HCT116 (cell line): ENCODE measurements around the gene TRIM37. TPM values are rescaled to one million over a fixed set of nuclear protein-coding genes. Genes with fewer than 3 reads are reported as not detected.

Experiments used
- ATAC-seq: fragments of 200-7000 bp; cut with Tn5 transposase; 2 replicates; pipeline ENCODE4 v1.9.1; 2020; ENCODE audit warnings: mild to moderate bottlenecking, moderate library complexity
- BruUV-seq: library from RNA; stranded (reverse); fragments of 400-500 nt; replicated peaks from 2 replicates; lab custom pipeline; 2021; lab: Mats Ljungman, UMichigan
- CTCF ChIA-PET: fragments of 300-600 bp; sonication (Branson Sonifier 250); formaldehyde crosslinking; loops from one replicate; lab custom pipeline; 2021; ENCODE audit warnings: antibody characterized with exemption; lab: Charles Lee
- POLR2A ChIA-PET: fragments of 300-600, 350-600 bp; sonication (Branson Sonifier 250); formaldehyde crosslinking; loops from one replicate; lab custom pipeline; 2021; ENCODE audit warnings: antibody characterized with exemption; lab: Charles Lee
- RAD21 ChIA-PET, 2 experiments: fragments of 300-600 bp; sonication (Branson Sonifier 250); formaldehyde crosslinking; loops; one replicate each; lab custom pipeline; 2023; ENCODE audit warnings: low total read pairs in 2 of 2; ENCODE audit not compliant: uncharacterized antibody in 2 of 2, unreplicated experiment in 2 of 2, low non-redundant PET in 1 of 2; lab: Charles Lee
- DNase-seq: peaks from one replicate; pipeline ENCODE4 v3.0.0-alpha.2; 2010; ENCODE audit warnings: low read depth, low spot score
- H2AFZ ChIP-seq: fragments of 200-600 bp; shearing (Covaris generic), sonication (generic); 2 replicates; pipeline ENCODE4 v1.6.1; 2017; ENCODE audit warnings: low read depth, mixed run types, mixed read lengths, antibody characterized with exemption, low read length; ENCODE audit not compliant: poor library complexity, severe bottlenecking
- H3K27ac ChIP-seq: 2 replicates; pipeline ENCODE4 v1.5.1; 2012; ENCODE audit warnings: low read depth, low read length
- H3K27me3 ChIP-seq: fragments of 200-600 bp; sonication (generic); 2 replicates; pipeline ENCODE4 v1.6.1; 2016; ENCODE audit warnings: mixed run types, low read length, mixed read lengths; ENCODE audit not compliant: insufficient read depth
- H3K36me3 ChIP-seq, 2 experiments: fragments of 200-500 bp in 1 of 2; fragments of 200-600 bp in 1 of 2; sonication (Bioruptor generic) in 1 of 2; sonication (generic) in 1 of 2; 2 replicates each; pipeline versions ENCODE4 v1.5.1 to v1.6.1; 2014 to 2016; ENCODE audit warnings: low read length in 2 of 2, inconsistent platforms in 1 of 2, mixed read lengths in 1 of 2, mixed run types in 1 of 2; ENCODE audit not compliant: insufficient read depth in 2 of 2, control insufficient read depth in 1 of 2
- H3K4me1 ChIP-seq, 2 experiments: fragments of 200-600 bp in 1 of 2; sonication (generic) in 1 of 2; 2 replicates each; pipeline versions ENCODE4 v1.5.1 to v1.6.1; 2012 to 2017; ENCODE audit warnings: low read length in 2 of 2, inconsistent platforms in 1 of 2, mild to moderate bottlenecking in 1 of 2, mixed read lengths in 1 of 2, mixed run types in 1 of 2, moderate library complexity in 1 of 2; ENCODE audit not compliant: insufficient read depth in 2 of 2, control insufficient read depth in 1 of 2
- H3K4me2 ChIP-seq: fragments of 200-600 bp; sonication (generic); 2 replicates; pipeline ENCODE4 v1.6.1; 2017; ENCODE audit warnings: mixed run types, low read length, mixed read lengths
- H3K4me3 ChIP-seq, 2 experiments: fragments of 200-600 bp in 1 of 2; sonication (generic) in 1 of 2; replicated peaks in 1 of 2; 2 replicates each; pipeline ENCODE4 v1.5.1; 2011 to 2016; ENCODE audit warnings: low read length in 2 of 2, control low read depth in 1 of 2, low read depth in 1 of 2, mild to moderate bottlenecking in 1 of 2, mixed read lengths in 1 of 2, mixed run types in 1 of 2
- H3K79me2 ChIP-seq: fragments of 200-600 bp; sonication (generic); 2 replicates; pipeline ENCODE4 v1.6.1; 2017; ENCODE audit warnings: mild to moderate bottlenecking, mixed run types, low read length, moderate library complexity, mixed read lengths; ENCODE audit not compliant: insufficient read depth
- H3K9ac ChIP-seq: fragments of 200-600 bp; sonication (generic); 2 replicates; pipeline ENCODE4 v1.6.1; 2016; ENCODE audit warnings: low read length, mixed read lengths
- H3K9me2 ChIP-seq: fragments of 200-600 bp; sonication (generic), shearing (Covaris generic); 2 replicates; pipeline ENCODE4 v1.6.1; 2017; ENCODE audit warnings: mixed run types, mild to moderate bottlenecking, moderate library complexity; ENCODE audit not compliant: insufficient read depth
- H3K9me3 ChIP-seq, 2 experiments: fragments of 200-500 bp in 1 of 2; fragments of 200-600 bp in 1 of 2; sonication (Bioruptor generic) in 1 of 2; sonication (generic) in 1 of 2; 2 replicates each; pipeline ENCODE4 v1.6.1; 2014 to 2017; ENCODE audit warnings: low read length in 2 of 2, mixed read lengths in 2 of 2, inconsistent platforms in 1 of 2, low read depth in 1 of 2, mild to moderate bottlenecking in 1 of 2, mixed run types in 1 of 2, moderate library complexity in 1 of 2; ENCODE audit not compliant: control insufficient read depth in 1 of 2, insufficient read depth in 1 of 2
- H4K20me1 ChIP-seq: fragments of 200-600 bp; sonication (generic), shearing (Covaris generic); 2 replicates; pipeline ENCODE4 v1.6.1; 2017; ENCODE audit warnings: mixed run types, mild to moderate bottlenecking, moderate library complexity; ENCODE audit not compliant: insufficient read depth
- CBX3 ChIP-seq: IDR thresholded peaks from 2 replicates; pipeline ENCODE4 v1.6.1; 2012; ENCODE audit warnings: low read depth
- EGR1 ChIP-seq: IDR thresholded peaks from 2 replicates; pipeline ENCODE4 v1.6.1; 2012; ENCODE audit warnings: low read depth
- ELF1 ChIP-seq: IDR thresholded peaks from 2 replicates; pipeline ENCODE4 v1.6.1; 2012; ENCODE audit warnings: low read depth, borderline replicate concordance
- EZH2 ChIP-seq: fragments of 200-600 bp; sonication (generic); IDR thresholded peaks from 2 replicates; pipeline ENCODE4 v1.6.1; 2017; ENCODE audit warnings: antibody characterized with exemption, mixed run types
- EZH2phosphoT487 ChIP-seq: fragments of 200-600 bp; IDR thresholded peaks from 2 replicates; pipeline ENCODE4 v1.6.1; 2018; ENCODE audit warnings: antibody characterized with exemption, borderline replicate concordance
- FOSL1 ChIP-seq: IDR thresholded peaks from 2 replicates; pipeline ENCODE4 v1.6.1; 2012; ENCODE audit warnings: low read depth
- JUND ChIP-seq: IDR thresholded peaks from 2 replicates; pipeline ENCODE4 v1.6.1; 2012
- POLR2A ChIP-seq: IDR thresholded peaks from 2 replicates; pipeline ENCODE4 v1.7.0; 2011; ENCODE audit warnings: borderline replicate concordance; ENCODE audit not compliant: insufficient read depth, insufficient read length; ENCODE audit errors: extremely low read depth
- POLR2AphosphoS5 ChIP-seq: IDR thresholded peaks from 2 replicates; pipeline ENCODE4 v1.6.1; 2011; ENCODE audit warnings: mild to moderate bottlenecking, low read depth, low read length, moderate library complexity
- RAD21 ChIP-seq: IDR thresholded peaks from 2 replicates; pipeline ENCODE4 v1.6.1; 2012; ENCODE audit warnings: low read depth, mild to moderate bottlenecking
- SP1 ChIP-seq: IDR thresholded peaks from 2 replicates; pipeline ENCODE4 v1.6.1; 2012; ENCODE audit warnings: low read depth
- SRF ChIP-seq: IDR thresholded peaks from 2 replicates; pipeline ENCODE4 v1.6.1; 2012; ENCODE audit warnings: low read depth
- TCF7L2 ChIP-seq: IDR thresholded peaks from 2 replicates; pipeline ENCODE4 v1.7.0; 2011; ENCODE audit warnings: borderline replicate concordance, inconsistent platforms; ENCODE audit not compliant: insufficient read depth, insufficient read length; ENCODE audit errors: extremely low read depth
- YY1 ChIP-seq: IDR thresholded peaks from 2 replicates; pipeline ENCODE4 v1.6.1; 2011; ENCODE audit warnings: low read length, low read depth, moderate library complexity, mild to moderate bottlenecking; ENCODE audit not compliant: insufficient replicate concordance; ENCODE audit errors: extremely low read depth
- ZNF274 ChIP-seq: fragments of 200-500 bp; sonication (Bioruptor generic); IDR thresholded peaks from 2 replicates; pipeline ENCODE4 v1.6.1; 2014; ENCODE audit warnings: mild to moderate bottlenecking, low read depth, low read length, inconsistent platforms
- intact Hi-C: fragments of 100-400 bp; cut with micrococcal nuclease; formaldehyde crosslinking; loops from 2 replicates; pipeline ENCODE4 v1.10.0; 2022
- total RNA-seq: library from RNA; stranded (reverse); gene quantifications from one replicate; pipeline ENCODE4 v1.2.1, GENCODE V29; 2021; ENCODE audit not compliant: unreplicated experiment
- TF ChIP-seq, protein P1 (sequence below): IDR thresholded peaks from 2 replicates; pipeline ENCODE4 v1.6.1; 2011; ENCODE audit warnings: mild to moderate bottlenecking, low read length, moderate library complexity; ENCODE audit not compliant: insufficient replicate concordance; ENCODE audit errors: extremely low read depth
- TF ChIP-seq, protein P2 (sequence below): IDR thresholded peaks from 2 replicates; pipeline ENCODE4 v1.6.1; 2012
- TF ChIP-seq, protein P3 (sequence below): IDR thresholded peaks from 2 replicates; pipeline ENCODE4 v1.6.1; 2012; ENCODE audit warnings: low read depth
- TF ChIP-seq, protein P4 (sequence below): IDR thresholded peaks from 2 replicates; pipeline ENCODE4 v1.6.1; 2012

Gene TRIM37
- total RNA-seq, 1 experiment from 2014 or later: 55.7 TPM

DNA sequence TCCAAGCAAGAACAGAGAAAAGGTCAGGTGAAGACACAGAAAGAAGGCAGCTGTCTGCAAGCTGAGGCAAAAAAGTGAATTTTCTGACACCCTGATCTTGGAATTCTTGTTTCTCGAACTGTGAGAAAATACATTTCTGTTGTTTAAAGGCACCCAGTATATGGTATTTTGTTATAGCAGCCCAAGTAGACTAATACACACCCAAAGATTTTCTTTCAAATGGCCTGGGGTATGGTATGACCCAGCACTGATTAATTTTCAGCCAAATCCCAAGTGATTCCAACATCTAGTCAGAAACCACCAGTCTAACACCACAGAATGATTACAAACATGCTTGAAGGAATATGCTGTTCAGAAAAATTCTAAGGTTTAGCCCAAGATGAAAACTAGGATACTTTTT, 36.8 kb downstream of the TRIM37 start:
- H4K20me1 ChIP-seq: no peaks in the 10 kb centered on the region
- H3K4me1 ChIP-seq: no peaks in the 10 kb centered on the region
- H3K4me3 ChIP-seq: no peak overlapping the region
- no peaks in the 10 kb centered on the region for H3K9me2 ChIP-seq
- no peak overlapping the region for H3K9ac ChIP-seq
- no peaks in the 10 kb centered on the region for H3K9me3 ChIP-seq
- H2AFZ ChIP-seq: no peak overlapping the region
- ATAC-seq (no peak), DNase-seq (no peak)
- RAD21 ChIA-PET: no interaction called here
- POLR2A ChIA-PET: no interaction called here
- peaks cover 31 to 36% of the 10 kb centered on the region in 2 experiments for H3K36me3 ChIP-seq
- TF ChIP-seq, protein P1, sequence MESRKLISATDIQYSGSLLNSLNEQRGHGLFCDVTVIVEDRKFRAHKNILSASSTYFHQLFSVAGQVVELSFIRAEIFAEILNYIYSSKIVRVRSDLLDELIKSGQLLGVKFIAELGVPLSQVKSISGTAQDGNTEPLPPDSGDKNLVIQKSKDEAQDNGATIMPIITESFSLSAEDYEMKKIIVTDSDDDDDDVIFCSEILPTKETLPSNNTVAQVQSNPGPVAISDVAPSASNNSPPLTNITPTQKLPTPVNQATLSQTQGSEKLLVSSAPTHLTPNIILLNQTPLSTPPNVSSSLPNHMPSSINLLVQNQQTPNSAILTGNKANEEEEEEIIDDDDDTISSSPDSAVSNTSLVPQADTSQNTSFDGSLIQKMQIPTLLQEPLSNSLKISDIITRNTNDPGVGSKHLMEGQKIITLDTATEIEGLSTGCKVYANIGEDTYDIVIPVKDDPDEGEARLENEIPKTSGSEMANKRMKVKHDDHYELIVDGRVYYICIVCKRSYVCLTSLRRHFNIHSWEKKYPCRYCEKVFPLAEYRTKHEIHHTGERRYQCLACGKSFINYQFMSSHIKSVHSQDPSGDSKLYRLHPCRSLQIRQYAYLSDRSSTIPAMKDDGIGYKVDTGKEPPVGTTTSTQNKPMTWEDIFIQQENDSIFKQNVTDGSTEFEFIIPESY: no peak
- TF ChIP-seq CBX3: no peak
- TF ChIP-seq, protein P2, sequence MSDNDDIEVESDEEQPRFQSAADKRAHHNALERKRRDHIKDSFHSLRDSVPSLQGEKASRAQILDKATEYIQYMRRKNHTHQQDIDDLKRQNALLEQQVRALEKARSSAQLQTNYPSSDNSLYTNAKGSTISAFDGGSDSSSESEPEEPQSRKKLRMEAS: no peak
- TF ChIP-seq, protein P3, sequence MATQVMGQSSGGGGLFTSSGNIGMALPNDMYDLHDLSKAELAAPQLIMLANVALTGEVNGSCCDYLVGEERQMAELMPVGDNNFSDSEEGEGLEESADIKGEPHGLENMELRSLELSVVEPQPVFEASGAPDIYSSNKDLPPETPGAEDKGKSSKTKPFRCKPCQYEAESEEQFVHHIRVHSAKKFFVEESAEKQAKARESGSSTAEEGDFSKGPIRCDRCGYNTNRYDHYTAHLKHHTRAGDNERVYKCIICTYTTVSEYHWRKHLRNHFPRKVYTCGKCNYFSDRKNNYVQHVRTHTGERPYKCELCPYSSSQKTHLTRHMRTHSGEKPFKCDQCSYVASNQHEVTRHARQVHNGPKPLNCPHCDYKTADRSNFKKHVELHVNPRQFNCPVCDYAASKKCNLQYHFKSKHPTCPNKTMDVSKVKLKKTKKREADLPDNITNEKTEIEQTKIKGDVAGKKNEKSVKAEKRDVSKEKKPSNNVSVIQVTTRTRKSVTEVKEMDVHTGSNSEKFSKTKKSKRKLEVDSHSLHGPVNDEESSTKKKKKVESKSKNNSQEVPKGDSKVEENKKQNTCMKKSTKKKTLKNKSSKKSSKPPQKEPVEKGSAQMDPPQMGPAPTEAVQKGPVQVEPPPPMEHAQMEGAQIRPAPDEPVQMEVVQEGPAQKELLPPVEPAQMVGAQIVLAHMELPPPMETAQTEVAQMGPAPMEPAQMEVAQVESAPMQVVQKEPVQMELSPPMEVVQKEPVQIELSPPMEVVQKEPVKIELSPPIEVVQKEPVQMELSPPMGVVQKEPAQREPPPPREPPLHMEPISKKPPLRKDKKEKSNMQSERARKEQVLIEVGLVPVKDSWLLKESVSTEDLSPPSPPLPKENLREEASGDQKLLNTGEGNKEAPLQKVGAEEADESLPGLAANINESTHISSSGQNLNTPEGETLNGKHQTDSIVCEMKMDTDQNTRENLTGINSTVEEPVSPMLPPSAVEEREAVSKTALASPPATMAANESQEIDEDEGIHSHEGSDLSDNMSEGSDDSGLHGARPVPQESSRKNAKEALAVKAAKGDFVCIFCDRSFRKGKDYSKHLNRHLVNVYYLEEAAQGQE: no peak
- no peak for TF ChIP-seq POLR2AphosphoS5
- no peak for TF ChIP-seq EZH2
- TF ChIP-seq TCF7L2: no peak
- TF ChIP-seq SP1: no peak
- TF ChIP-seq POLR2A: no peak
- TF ChIP-seq ZNF274: no peak
- TF ChIP-seq RAD21: no peak
- no peak for TF ChIP-seq EZH2phosphoT487
- TF ChIP-seq, protein P4, sequence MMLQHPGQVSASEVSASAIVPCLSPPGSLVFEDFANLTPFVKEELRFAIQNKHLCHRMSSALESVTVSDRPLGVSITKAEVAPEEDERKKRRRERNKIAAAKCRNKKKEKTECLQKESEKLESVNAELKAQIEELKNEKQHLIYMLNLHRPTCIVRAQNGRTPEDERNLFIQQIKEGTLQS: no peak
- TF ChIP-seq ELF1: no peak
- TF ChIP-seq EGR1: no peak
- TF ChIP-seq JUND: no peak
- no peak for TF ChIP-seq SRF
- TF ChIP-seq FOSL1: no peak
- no peak for TF ChIP-seq YY1
- H3K4me2 ChIP-seq: no peak overlapping the region
- no TSS peak for BruUV-seq
- H3K27ac ChIP-seq: no peak overlapping the region
- no peaks in the 10 kb centered on the region for H3K79me2 ChIP-seq
- CTCF ChIA-PET: no interaction called here
- intact Hi-C loops: no loop called here
- no peaks in the 10 kb centered on the region for H3K27me3 ChIP-seq
